HG03025 (cell line): ENCODE data around the gene MPZL1.
A peak's percentile ranks its signal among the peaks of the same experiment; 100 is the strongest.
"Not testable (repeated sequence)": the region's sequence is repeated elsewhere in the genome, so short reads cannot be mapped to it uniquely, and the experiment has no call there.

Source experiments
- ATAC-seq: cut with Tn5 transposase; IDR thresholded peaks from one replicate; pipeline ENCODE4 v1.9.1; 2021; ENCODE audit warnings: mild to moderate bottlenecking, moderate library complexity; ENCODE audit not compliant: unreplicated experiment, low FRiP score

MPZL1 gene

GRCh38 chr1:167802235-167802634 is 80.5 kb downstream of the MPZL1 start:
- no peak for ATAC-seq

DNA sequence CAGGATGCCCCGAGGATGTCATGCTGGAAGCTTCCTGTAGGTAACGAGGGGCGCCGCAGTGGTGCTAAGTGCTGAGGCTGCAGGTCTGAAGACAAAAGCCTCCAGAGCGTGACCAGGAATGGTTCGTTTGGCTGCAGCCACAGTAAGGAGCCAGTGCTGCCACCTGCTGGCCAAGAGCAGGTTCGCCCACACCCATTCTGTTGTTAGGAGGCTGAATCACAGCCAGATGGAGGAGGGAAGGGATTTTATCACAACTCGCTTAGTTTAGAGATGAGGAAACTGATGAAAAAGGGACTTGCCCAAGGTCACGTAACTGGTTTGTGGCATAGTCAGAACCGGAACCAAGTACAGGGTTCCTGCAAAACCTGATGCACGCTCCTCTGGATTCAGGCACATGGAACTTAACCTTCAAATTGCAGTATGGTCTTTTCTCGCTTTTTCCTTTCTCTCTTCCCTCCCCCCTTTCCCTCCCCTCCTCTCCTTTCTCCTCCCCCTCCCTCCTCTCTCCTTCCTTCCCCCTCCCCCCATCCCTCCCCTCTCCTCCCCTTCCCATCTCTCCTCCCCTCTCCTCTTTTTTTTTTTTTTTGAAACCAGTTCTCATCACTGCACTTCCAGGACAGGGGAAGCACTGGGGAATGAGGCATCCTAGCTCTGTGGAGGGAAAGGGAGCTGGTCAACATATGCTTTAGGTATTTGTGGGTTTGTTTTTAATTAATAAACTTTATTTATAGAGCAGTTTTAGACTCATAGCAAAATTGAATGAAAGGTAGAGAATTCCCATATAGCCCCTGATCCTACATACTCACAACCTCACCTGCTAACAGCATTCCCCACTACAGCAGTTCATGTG is 81.8 kb downstream of the MPZL1 start:
- peak; percentile 84 for ATAC-seq

- no peak for ATAC-seq
Measured at GRCh38 chr1:167805041-167805556, 83.3 kb downstream of the MPZL1 start.

DNA sequence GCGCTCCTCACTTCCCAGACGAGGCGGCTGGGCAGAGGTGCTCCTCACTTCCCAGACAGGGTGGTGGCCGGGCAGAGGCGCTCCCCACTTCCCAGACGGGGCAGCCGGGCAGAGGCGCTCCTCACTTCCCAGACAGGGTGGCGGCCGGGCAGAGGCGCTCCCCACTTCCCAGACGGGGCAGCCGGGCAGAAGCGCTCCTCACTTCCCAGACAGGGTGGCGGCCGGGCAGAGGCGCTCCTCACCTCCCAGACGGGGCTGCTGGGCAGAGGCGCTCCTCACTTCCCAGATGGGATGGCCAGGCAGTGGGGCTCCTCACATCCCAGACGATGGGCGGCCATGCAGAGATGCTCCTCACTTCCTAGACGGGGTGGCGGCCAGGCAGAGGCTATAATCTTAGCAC is 84.5 kb downstream of the MPZL1 start:
- not testable (repeated sequence) for ATAC-seq

DNA sequence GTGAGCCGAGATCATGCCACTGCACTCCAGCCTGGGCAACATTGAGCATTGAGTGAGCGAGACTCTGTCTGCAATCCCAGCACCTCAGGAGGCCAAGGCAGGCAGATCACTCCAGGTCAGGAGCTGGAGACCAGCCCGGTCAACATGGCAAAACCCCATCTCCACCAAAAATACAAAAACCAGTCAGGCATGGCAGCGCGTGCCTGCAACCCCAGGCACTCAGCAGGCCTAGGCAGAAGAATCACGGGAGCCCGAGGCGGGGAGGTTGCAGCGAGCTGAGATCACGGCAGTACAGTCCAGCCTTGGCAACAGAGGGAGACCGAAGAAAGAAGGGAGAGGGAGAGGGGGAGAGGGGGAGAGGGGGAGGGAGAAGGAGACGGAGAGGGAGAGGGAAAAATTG is 84.9 kb downstream of the MPZL1 start:
- ATAC-seq = not testable (repeated sequence)

GRCh38 chr1:167808104-167808503 is 86.3 kb downstream of the MPZL1 start:
- no peak for ATAC-seq

DNA sequence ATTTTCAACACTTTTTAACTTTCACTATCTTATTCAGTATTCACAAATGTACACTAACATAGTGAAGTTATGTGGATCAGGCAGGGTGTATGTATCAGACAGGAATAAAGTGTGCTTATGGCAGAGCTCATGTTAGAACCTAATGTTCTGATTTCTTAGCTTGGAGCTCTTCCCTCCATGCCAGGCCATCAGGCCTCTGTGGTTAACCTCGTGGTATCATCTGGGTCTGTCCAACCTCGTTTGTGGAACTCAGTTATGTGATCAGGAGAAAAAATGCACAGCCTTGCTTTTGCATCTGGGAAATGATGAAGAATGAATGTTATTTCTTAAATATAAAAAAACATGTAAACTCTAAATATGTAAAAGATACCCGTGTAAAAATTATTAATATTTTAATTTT is 86.9 kb downstream of the MPZL1 start:
- ATAC-seq = no peak

DNA sequence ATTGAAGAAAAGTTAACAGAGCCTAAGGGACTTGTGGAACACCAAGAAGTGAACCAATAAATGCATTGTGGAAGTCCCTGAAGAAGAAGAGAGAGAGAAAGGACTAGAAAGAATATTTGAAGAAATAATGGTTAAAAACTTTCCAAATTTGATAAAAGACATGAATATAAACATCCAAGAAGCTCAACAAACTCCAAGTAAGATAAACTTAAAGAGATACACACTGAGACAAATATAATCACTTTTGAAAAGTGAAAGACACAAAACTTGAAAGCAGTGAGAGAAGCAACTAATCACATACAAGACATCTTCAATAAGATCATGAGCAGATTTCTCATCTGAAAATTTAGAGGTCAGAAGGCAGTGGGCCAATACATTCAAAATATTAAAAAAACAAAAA is 91.2 kb downstream of the MPZL1 start:
- ATAC-seq = no peak

DNA sequence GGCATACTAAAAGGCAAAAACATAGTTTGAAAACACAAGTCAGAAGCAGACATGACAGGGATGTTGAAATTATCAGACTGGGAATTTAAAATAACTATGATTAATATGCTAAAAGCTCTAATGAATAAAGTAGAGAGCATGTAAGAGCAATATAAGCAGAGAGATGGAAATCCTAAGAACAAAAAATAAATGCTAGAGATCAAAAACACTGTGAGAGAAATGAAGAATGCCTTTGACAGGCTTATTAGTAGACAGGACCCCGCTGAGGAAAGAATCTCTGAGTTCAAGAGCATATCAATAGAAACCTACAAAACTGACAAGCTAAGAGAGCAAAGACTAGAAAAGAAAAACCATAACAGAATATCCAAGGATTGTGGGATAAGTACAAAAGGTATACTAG is 93.9 kb downstream of the MPZL1 start:
- no peak for ATAC-seq

GRCh38 chr1:167819849-167820683 is 98.3 kb downstream of the MPZL1 start:
- ATAC-seq = no peak

GRCh38 chr1:167820684-167821355 is 99.0 kb downstream of the MPZL1 start:
- ATAC-seq = no peak

- no peak for ATAC-seq
Measured at GRCh38 chr1:167821356-167821685, 99.5 kb downstream of the MPZL1 start.

DNA sequence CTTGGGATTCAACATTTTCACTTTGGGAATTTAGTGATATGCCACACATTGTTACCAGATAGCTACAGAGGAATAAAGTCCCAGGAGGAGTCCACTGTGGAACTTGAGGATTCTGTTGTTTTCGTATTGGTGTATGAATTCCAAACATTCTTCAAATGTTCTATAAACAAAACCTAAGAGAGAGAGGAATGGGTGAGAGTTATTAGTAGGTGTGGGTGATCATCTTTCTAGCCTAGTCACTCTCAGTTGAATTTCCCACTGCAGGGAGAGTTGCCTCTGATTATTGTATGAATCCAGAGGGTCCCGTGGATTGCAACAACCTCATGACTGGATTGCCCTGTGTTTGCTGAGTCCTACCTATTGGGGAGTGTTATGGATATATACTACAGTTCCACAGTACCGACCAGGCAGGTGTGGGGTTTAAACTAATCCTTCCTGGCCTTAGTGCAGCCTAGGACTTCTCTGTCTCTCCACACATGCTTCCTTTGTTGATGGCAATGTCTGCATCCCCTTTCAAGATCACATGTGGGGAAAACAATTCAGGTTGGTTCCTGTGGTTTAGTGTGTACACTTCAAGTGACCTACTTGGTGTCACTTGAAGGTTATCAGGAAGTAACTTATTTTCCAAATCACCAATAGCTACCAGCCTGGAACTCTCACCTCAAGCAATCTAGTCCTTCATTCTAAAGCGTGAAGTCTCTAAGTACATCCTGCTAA is 100.3 kb downstream of the MPZL1 start:
- ATAC-seq = no peak

GRCh38 chr1:167824163-167824794 is 102.5 kb downstream of the MPZL1 start:
- no peak for ATAC-seq

- ATAC-seq = no peak
Measured at GRCh38 chr1:167825419-167826079, 103.8 kb downstream of the MPZL1 start.

DNA sequence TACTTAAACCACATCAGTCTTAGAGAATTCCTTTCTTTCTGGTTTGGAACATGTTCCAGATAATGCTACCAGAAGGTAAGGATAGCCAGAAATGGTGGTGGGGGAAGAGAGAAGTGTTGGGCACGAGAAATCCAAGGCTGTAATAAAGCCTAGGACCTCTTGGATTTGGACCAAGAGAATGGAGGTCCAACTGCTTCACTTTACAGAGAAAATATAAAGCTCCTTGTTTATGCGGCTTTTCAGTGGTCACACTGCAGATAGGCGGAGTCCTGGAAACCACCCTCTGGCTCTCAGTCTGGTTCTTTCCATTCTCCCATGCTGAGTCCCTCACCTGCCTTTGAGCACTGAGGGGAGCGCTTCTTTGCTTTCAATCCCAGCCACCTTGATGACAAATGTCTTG is 104.3 kb downstream of the MPZL1 start:
- no peak for ATAC-seq

DNA sequence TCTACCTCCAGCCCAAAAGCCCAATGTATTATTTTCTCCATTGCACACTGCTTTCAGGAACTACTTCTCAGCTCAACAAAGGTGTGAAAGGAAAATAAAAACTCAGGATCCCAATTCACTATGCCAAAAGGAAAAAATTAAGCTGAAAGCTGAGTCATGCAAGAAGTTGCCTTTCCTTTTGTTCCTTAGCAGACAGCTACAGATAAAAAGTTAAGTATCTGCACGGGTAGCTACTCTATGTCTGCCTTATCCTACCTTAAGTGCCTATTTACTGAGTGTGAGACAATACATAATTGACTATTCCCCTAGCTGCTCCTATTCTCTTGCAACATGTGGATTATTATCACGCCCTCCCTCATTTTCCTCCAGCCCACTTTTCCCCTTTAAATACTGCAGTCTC is 108.1 kb downstream of the MPZL1 start:
- ATAC-seq = no peak

DNA sequence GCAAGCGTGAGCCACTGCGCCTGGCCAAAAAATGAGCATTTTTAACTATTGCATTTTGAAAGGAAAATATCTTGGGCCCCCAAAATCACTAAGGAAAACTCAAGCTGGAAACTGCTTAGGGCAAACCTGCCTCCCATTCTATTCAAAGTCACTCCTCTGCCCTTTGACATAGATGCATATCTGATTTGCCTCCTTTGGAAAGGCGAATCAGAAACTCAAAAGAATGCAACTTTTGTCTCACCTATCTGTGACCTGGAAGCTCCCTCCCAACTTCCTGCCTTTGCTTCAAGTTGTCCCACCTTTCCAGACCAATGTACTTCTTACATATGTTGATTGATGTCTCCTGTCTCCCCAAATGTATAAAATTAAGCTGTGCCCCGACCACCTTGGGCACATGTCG is 108.9 kb downstream of the MPZL1 start:
- not testable (repeated sequence) for ATAC-seq

DNA sequence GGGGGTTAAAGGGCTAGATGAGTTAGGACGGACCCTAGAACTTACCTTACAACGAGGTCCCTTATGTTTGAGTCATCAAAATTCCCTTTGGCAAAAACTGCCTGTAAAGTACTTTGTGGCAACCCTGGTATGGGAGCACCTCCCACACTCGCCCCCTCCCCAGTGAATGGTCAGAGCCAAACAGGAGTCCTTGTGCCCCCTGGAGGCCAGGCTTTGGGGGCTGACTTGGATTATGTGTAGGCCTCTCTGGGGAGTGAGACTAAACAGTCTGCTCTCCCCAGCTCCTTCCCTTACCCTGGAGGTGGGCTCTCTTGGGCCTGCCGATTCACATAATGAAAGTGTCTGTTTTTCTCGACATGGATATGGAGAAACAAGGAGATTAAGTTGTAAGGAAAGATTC is 110.9 kb downstream of the MPZL1 start:
- ATAC-seq = no peak
